ENCODE results near the gene MRTO4.
"Not testable (repeated sequence)": the region's sequence is repeated elsewhere in the genome, so short reads cannot be mapped to it uniquely, and the experiment has no call there.

The MRTO4 gene

DNA sequence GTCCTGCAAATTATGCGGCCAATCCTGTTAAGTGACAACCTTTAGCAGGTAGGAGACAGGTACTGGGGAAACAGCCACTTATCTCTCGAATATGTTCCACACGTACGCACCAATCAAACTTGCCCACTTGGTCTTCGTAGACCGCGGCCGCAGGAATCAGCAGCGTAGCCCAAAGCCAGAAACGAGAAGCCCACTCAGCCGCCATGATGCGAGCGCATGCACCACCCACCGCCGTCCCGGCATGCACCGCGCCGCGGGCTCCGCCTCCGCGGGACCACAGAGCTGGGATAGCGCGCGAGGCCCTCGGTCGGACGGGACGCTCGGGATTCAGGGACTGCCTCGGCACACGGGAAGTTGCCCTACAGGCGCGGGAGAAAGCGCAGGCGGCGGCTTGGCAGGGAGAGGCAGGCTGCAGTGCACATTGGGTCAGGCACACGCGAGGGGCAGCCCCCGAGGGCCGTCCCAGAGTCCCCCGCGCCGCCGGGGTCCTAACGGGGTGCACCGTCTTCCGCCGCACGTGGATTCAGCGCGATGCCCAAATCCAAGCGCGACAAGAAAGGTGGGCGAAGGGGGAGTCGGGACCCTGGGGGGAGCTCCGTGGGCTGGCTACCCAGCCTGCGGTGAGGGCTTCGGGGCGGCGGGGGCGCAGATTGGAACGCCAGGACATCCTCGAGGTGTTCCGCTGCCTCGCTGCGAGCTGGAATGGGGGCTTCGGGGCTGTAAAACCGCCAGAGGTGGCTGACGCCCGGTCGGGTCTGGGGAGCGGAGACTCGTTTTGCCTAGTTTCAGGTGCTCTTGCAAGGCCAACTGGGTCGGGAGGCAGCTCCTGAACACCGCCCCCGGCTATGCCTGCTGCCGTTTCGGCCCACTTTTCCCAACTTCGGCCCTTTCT is at the start of gene MRTO4, which contains the start of gene EMC1:
Gene MRTO4 (plus strand): TSS at position 501 of the 892 bp plus-strand sequence. CDS start 31 bp downstream, at position 532.
Gene EMC1 (minus strand): TSS at position 220 of the 892 bp plus-strand sequence. CDS start 15 bp downstream, at position 205.
- peak; percentile 32 for DNase-seq (ENCODE audit: low read depth)

DNA sequence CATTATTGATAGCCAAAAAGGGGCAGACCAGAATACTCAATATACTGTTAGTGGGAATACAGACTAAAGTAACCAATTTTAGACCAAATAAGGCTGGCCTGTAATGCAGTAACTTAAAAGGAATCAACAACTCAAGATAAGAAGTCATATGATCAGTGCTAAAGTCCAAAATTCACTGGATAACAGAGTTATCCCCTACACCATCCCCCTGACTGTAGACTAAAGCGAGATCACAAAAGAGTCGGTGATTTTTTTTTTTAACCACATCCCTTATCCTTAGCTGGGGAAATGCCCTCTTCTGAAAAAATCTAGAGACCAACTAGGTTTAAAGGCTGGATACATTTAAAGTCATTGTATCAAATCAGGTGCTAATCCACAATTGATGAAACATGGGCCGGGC is 49.2 kb upstream of the MRTO4 start:
- no peak for DNase-seq (ENCODE audit: low read depth)

DNA sequence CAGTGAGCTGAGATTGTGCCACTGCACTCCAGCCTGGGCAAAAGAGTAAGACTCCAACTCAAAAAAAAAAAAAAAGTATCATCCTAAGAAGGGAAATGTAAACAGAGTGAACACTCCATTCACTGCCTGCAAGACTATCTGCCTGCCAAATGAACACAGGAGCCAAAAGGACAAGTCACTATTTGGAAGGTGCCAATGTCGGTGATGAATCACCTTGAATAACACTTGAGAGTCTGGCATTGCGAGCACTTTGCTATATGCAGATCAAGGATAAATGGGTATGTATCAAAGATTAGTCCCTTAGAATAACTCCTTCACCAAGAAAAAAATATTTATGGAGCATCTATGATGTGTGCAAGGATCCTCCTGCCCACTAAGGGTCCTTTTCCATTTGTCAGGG is 48.2 kb upstream of the MRTO4 start:
- no peak for DNase-seq (ENCODE audit: low read depth)

DNA sequence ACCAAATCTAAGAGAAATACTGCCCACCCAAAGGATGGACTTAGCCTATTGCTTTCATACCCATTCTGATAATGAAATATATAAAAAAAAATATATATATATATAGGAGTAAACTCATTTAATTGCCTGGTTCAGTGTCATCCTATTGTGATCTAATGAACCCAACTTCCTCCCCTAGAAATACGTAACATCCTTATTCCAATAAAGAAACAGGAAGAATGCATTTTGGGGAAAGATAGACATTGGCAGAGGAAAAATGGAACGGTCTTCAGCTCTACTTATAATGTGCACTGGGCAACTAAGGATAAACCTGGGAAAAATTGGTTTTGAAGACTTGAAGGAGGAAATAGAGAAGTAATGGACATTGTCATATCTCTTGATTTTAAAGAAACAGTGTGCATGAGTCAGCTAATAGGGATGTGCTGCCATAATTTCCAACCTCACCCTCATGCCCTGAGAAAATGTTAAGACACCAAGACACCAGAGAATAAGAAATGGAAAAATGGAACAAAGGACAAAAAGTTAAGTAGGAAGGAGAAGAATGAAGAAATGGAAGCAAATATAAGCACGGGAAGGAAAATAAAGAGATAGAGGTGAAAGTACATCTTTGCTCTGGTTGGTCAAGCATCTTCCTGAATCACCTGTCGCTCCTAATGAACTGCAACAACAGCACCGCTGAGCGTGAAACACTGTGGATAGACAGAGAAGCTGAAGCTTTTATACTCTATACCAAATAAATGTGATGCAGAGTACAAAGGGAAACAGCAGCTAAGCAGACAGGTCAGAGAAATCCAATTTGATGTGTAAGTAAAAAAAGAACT is 46.9 kb upstream of the MRTO4 start:
- no peak for DNase-seq (ENCODE audit: low read depth)

DNA sequence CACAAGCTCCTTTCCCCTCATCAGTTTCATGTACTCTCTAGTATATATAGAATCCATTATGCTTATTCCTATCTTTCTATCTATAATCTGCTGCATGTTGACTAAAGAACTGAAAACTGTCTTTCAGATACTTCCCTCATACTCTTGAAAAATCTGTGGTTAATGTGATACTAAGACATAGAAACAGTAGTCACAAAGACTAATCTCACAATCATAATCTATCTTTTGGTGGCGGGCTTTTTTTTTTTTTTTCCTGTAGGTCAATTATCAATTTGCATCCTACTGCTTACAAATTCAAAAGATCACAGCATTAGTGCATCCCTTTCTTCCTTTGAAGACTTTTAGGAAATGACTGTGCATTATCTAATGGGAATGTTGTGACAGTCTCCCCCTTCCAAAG is 46.2 kb upstream of the MRTO4 start:
- DNase-seq (ENCODE audit: low read depth), result no peak

DNA sequence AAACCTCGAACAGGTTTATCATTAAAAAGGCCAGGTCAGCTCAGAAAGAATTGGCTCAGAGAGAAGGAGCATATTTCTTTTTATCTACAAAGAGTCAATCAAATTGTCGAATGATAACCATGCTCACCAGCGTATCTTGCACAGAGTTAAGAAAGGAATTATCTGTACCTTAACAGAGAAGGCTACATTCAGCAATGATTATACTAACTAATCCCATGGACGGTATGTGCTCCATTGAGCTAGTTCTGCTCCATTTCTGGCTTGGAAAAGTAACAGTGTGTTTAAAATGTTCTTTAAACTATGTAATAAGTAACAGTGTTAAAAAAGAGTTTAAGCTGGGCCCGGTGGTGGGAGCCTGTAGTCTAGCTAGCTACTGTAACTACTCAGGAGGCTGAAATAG is 45.8 kb upstream of the MRTO4 start:
- no peak for DNase-seq (ENCODE audit: low read depth)

DNA sequence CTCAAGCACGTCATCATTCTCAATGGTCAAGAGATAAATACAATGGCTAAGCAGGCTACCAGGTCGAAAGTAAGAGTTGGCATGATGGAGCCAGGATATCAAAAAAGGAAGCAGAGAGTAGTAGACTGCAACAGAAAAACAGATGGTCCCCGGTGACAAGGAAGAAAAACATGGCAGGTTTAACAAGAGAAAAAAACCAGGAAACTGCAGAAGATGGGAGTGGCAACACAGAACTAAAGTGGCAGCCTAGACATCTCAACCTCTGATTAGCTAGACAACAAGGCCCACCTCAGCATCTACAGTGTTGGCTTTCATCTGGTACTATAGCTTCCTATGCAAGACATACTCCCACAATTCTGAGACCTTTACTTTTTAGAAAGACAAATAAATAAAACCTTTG is 44.7 kb upstream of the MRTO4 start:
- DNase-seq (ENCODE audit: low read depth), result no peak

DNA sequence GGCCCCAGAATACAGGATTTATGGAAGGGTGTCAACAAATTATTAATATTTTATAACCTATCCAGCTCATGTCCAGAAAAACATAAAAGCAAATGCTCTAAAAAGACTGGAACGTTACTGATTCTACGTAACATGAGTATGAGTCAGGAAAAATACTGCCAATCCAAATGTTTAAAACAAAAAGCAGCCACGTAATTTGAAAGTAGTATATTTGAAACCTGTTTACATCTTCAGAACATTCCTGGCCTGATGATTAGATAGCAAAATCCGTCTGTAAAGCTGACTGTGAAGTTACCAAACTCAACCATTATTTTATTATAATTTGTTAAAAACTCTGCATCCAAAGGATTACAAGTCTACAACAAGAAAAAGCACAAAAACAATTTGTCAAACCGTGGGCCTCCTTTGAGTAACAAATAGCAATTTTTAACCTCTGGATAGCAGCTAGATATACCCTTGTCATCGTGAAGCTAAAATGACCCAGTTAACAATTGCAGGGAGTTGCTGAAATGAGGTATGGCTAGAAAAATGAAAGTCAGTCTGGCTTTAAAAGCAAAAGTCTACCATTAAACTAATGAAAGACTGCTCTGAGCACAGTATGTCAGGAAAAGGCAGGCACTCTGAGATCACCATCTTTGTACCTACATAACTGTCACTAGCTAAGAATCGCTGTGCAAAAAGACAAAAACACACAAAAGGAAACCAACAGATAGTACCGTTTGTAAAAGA is 42.7 kb upstream of the MRTO4 start:
- no peak for DNase-seq (ENCODE audit: low read depth)

DNA sequence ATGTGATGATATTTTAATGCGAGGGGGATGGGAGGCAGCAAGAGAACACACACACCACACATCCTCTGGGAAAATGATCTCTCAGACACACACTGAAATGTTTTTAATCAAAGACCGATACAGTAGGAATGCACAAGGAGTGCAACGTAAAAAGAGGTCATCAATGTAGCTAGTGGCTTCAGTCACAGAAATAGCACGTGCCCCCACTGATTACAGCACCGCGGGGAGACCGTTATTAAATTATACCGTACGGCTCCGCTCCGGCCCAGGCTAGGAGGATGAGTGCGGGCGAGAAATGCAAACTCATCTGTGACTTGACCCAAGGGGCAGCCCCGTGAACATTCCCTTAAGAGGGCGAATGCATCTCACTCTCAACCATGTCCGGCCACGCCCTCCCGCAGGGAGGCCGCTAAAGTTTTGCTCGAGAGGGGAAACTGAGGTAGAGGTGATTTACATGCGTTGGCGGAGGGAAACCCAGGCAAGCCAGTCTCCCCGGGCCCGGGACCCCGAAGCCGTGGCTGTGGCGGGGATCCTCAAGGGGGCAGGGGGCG is 42.1 kb upstream of the MRTO4 start:
- no peak for DNase-seq (ENCODE audit: low read depth)

DNA sequence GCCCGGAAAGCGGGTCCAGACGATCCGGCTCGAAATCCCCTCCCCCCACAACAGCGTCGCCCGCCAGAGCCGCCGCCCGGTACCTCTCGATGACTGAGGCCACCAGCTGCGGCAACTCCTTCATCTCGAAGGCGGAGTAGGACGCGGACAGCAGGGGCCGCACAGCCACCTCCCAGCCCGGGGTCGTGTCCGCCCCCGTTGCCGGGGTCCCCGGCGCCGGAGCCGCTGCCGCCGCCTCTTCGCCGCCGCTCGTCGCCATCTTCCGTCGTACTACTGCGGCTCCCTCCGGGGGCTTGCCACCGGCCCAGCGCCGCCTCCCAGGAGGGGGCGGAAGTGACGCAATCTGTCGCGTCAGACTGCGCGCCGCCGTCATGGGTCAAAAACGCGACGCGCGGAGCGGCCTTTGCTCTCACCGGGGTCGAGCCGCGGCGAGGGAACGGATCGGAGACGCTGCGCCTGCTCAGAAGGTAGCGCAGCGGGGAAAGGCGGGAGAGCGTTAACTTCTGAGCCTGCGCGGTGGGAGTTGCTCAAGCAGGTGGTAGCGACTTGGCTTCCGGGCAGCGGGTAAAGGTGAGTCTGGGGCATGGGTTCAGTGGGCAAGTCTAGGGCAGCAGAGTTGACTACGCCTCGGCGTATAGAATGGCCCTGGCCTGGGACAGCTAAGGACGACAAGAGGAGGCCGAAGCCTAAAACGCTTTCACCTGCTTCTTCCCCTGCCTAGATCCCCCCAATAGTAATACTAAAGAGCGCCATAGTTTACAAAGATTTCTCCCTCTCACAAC is 41.4 kb upstream of the MRTO4 start, which contains the start of gene UBR4:
Gene UBR4 (minus strand): TSS at position 277 of the 782 bp plus-strand sequence. CDS start 18 bp downstream, at position 259.
- DNase-seq (ENCODE audit: low read depth), result peak; percentile 55

DNA sequence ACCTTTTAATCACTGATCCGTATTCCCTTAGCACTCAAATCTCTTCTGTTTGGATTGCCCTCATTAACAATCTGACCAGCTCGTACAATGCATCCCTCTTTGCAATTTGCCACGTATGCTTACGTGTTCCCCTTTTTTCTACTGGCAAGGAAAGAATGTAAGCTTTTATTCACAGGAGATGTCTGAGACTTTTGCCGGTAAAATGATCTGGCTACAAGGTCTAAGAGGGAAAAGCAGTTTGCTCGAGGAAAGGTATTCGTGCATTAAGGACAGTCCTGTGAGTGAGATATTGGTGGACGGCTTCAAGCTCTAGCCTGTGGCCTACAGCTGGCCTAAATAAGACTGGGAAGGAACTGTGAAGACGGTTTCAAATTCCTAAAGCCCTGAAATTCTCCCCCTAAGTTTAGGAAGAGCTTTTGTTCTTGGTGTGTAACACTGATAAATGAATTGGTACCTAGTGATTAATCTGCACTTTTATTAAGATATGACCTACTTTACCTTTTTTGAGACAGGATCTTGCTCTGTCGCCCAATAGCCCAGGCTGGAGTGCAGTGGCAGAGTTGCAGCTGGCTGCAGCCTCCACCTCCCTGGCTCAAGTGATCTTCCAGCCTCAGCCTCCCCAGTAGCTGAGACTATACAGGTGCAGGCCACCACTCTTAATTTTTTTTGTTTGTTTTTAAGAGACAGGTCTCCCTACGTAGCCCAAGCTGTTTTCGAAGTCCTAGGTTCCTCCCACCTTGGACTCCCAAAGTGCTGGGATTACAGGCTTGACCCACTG is 40.6 kb upstream of the MRTO4 start:
- no peak for DNase-seq (ENCODE audit: low read depth)

DNA sequence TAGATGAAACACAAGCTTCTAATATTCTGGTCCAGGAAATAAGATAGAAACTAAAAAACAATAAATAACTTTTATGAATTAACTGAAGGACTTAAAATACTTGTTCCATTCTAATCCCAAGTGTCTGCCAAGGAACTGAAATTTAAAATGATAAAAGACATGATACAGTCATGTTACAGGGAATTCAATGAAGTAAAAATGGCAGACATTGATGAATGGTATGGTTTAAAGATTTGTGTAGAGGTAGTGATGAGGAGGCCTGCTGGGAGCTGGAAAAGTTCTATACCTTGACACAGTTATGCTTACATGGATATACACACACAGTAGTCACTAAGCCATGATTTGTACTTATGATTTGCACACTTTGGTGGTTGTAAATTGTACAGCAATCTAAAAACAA is 39.4 kb upstream of the MRTO4 start:
- no peak for DNase-seq (ENCODE audit: low read depth)

DNA sequence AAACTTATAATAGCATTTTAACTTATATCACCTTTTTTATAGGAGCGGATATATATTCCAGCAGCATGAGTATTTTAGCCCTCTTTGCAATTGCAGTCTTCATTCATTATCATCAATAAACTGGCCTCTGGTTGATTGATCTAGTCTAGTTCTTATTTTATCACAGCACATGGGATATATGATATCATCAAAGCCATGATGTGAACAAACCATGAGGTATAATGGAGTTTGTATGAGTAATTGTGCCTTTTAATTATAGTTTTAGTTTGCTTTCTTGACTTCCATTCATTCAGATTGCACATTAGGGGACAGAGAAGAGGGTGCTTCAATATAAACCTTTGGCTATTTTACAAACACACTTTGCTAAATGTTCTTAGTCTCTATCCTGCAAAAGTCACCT is 38.0 kb upstream of the MRTO4 start:
- no peak for DNase-seq (ENCODE audit: low read depth)

DNA sequence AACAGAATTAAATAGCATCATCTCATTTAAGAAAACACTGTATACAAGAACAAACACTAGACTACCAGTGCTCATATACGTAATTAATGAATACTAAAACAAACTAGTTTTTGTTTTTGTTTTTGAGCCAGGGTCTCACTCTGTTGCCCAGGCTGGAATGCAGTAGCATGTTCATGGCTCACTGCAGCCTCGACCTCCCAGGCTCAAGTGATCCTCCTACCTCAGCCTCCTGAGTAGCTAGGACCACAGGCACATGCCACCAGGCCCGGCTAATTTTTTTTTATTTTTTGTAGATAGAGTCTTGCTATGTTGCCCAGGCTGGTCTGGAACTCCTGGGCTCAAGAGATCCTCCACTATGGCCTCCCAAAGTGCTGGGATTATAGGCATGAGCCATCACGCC is 35.0 kb upstream of the MRTO4 start:
- not testable (repeated sequence) for DNase-seq (ENCODE audit: low read depth)

DNA sequence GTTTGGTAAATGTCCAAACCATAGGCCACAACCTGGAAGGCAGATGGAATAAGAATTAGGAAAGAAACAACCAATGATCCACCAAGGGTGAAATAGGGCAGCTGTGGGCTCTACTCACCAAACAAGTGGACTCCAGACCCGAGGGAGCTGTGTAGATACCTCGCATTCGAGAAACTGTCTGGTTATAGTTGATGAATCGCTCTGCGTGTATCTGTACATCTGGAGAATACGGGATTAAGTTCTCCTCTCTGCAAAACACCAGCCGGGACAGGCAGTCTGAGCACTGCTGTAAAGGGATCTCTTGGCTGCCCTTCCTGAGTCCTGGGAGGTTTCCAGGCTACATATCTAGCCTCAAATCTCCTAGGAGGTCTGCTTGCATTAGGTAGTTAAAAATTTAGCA is 32.2 kb upstream of the MRTO4 start:
- no peak for DNase-seq (ENCODE audit: low read depth)

DNA sequence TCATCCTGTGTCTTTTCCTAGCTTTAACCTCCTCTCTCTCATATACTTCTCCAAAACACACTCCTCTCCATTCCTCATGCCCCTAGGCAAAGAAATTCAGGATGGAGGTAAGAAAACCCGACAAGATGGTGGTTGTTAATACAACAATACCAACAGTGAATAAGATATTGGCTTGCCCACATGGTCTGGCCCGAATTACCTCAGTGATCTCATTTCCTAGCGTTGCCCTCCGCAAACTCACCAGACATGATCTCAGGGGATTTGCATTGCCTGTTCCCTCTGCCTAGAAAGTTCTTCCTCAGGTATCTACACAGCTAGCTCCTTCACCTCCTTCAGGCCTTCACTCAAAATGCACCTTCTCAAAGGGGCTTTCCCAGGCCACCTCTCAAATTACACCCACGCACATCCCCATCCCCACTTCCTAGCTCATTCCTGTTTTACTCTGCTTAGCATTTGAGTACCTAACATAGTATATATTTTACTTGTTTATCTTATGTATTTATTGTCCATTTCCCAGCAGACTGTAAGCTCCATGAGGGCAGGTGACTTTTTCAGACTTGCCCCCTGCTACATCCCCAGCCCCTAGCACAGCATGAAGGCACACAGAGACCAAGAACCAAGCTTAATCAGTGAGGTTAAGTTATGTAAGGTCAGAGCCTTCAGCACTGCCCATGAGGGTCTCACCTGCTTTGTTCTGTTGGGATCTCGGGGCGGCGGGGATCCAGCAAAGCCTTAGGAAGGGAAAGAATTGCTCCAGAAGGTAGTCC is 31.3 kb upstream of the MRTO4 start:
- no peak for DNase-seq (ENCODE audit: low read depth)

DNA sequence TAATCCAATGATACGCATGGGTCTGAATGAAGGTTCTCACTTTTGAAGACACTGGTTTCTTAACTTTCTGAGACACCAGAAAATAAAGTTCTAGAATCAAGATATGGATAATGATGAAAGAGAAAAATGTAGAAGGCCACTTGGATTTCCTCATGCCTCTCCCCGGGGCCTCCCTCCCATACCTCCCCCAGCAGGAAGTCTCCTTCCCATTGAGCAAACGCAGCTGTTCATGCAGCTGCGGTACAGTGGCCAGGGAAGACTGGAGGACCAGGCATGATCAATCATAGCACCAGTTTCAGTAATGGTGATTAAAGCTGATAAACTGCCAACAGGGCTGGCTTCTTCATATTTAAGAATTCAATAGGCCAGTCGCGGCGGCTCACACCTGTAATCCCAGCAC is 30.6 kb upstream of the MRTO4 start:
- DNase-seq (ENCODE audit: low read depth), result no peak

DNA sequence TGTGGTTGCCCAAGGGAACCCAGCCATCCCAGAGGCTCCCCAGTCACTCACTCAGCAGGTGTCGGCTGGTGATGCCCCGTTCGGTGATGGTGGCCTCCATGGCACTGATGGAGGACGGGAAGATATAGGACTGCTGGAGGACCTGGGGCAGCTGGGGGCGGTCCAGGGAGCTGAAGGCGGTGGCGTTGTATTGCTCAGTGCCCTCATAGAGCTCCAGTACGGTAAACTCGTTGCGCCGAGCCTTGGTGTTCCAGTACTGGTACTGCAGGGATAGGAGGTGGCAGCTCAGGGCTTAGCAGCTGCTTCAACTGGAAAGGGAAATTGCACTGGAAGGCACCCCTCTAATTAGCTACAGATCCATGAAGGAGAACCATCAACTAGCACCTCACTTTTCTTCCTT is 29.0 kb upstream of the MRTO4 start:
- DNase-seq (ENCODE audit: low read depth), result no peak

DNA sequence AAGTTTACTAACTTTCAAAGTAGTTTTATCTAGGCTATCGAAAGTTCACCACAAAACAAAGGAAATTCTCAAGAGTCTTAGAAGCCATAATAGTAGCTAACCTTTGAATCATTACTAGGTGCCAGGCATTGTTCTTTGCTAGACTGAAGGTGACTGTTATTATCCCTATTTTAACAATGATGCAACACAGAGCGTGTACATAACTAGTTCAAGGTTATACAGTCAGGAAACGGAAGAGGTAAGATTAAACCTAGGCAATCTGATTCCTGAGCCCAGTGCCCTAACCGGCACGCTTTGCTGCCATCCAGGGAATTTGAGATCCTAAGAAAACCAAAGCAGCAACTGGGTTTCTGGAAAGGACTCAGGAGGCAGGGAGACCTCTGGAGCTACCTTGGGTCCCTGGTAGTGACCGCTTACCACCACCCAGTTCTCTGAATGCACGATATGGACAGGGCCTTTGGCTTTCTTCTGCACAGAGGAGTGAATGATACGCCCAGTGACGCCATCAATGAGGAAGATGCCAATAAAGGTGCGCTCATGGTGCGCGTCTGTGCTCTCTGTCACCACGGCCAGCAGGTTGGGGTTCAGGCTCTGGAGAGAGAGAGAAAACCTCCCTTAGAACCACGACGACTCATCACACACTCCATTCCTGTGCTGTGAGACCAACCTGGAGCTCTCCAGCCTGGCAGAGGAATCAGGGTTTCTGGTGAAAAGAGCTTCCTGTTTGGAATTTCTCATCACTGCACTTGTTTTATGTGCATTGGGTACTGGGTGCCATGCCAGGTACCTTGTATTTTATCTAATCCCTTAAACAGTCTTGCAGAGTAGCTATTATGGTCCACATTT is 28.4 kb upstream of the MRTO4 start:
- DNase-seq (ENCODE audit: low read depth), result no peak

All from non-pigmented ciliary epithelial cell (primary cell).